ENCODE measurements around the gene CDKN2B-AS1.
"Not testable (repeated sequence)": the region's sequence is repeated elsewhere in the genome, so short reads cannot be mapped to it uniquely, and the experiment has no call there.

The CDKN2B-AS1 gene

GRCh38 chr9:22046243-22046885 lies 51.8 kb downstream of the CDKN2B-AS1 start:
- DNase-seq: no peak

GRCh38 chr9:22047596-22047995 lies 53.0 kb downstream of the CDKN2B-AS1 start:
- DNase-seq: no peak

- DNase-seq: no peak
Observed at GRCh38 chr9:22049411-22049810, 54.8 kb downstream of the CDKN2B-AS1 start.

GRCh38 chr9:22050924-22051323 lies 56.3 kb downstream of the CDKN2B-AS1 start:
- no peak for DNase-seq

- DNase-seq: no peak
Observed at GRCh38 chr9:22052376-22052945, 57.9 kb downstream of the CDKN2B-AS1 start.

- DNase-seq: no peak
Observed at GRCh38 chr9:22053178-22053577, 58.6 kb downstream of the CDKN2B-AS1 start.

GRCh38 chr9:22054076-22054475 lies 59.5 kb downstream of the CDKN2B-AS1 start:
- no peak for DNase-seq

GRCh38 chr9:22054529-22054928 lies 59.9 kb downstream of the CDKN2B-AS1 start:
- no peak for DNase-seq

GRCh38 chr9:22055090-22055489 lies 60.5 kb downstream of the CDKN2B-AS1 start:
- DNase-seq: no peak

- DNase-seq: no peak
Observed at GRCh38 chr9:22056402-22056801, 61.8 kb downstream of the CDKN2B-AS1 start.

GRCh38 chr9:22057972-22058371 lies 63.4 kb downstream of the CDKN2B-AS1 start:
- DNase-seq: not testable (repeated sequence)

- no peak for DNase-seq
Observed at GRCh38 chr9:22060831-22061383, 66.3 kb downstream of the CDKN2B-AS1 start.

- DNase-seq: no peak
Observed at GRCh38 chr9:22064957-22065356, 70.4 kb downstream of the CDKN2B-AS1 start.

- no peak for DNase-seq
Observed at GRCh38 chr9:22065431-22066200, 71.0 kb downstream of the CDKN2B-AS1 start.

- no peak for DNase-seq
Observed at GRCh38 chr9:22067196-22067595, 72.6 kb downstream of the CDKN2B-AS1 start.

- no peak for DNase-seq
Observed at GRCh38 chr9:22068369-22068768, 73.8 kb downstream of the CDKN2B-AS1 start.

GRCh38 chr9:22073349-22073748 lies 78.8 kb downstream of the CDKN2B-AS1 start:
- no peak for DNase-seq

GRCh38 chr9:22078081-22078480 lies 83.5 kb downstream of the CDKN2B-AS1 start:
- DNase-seq: no peak

- peak in 1 of 3 experiments; percentile 0 for DNase-seq
Observed at GRCh38 chr9:22079873-22080341, 85.3 kb downstream of the CDKN2B-AS1 start.

GRCh38 chr9:22084336-22085035 lies 89.9 kb downstream of the CDKN2B-AS1 start:
- no peak for DNase-seq

GRCh38 chr9:22088053-22088716 lies 93.6 kb downstream of the CDKN2B-AS1 start:
- DNase-seq: no peak

- no peak for DNase-seq
Observed at GRCh38 chr9:22088717-22089061, 94.1 kb downstream of the CDKN2B-AS1 start.

GRCh38 chr9:22097707-22098106 lies 103.1 kb downstream of the CDKN2B-AS1 start:
- DNase-seq: no peak
